AG08396 (cell line): ENCODE results near the gene CRLF3.
A peak's percentile ranks its signal among the peaks of the same experiment; 100 is the strongest.
"Not testable (repeated sequence)": the region's sequence is repeated elsewhere in the genome, so short reads cannot be mapped to it uniquely, and the experiment has no call there.

Experiments
- DNase-seq: peaks from one replicate; pipeline ENCODE4 v3.0.0; 2012; ENCODE audit warnings: low spot score, mixed read lengths

Gene CRLF3

DNA sequence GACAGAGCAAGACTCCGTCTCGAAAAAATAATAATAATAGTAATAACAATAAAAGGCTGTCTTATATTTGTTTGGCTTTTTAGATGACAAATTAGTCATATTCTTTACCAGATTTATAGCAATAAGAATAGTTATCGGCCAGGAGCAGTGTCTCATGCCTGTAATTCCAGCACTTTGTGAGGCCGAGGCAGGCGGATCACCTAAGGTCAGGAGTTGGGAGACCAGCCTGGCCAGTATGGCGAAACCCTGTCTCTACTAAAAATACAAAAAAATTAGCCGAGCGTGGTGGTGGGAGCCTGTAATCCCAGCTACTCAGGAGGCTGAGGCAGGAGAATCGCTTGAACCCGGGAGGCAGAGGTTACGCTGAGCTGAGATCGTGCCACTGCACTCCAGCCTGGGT lies 10.3 kb downstream of the CRLF3 start:
- DNase-seq: not testable (repeated sequence)

DNA sequence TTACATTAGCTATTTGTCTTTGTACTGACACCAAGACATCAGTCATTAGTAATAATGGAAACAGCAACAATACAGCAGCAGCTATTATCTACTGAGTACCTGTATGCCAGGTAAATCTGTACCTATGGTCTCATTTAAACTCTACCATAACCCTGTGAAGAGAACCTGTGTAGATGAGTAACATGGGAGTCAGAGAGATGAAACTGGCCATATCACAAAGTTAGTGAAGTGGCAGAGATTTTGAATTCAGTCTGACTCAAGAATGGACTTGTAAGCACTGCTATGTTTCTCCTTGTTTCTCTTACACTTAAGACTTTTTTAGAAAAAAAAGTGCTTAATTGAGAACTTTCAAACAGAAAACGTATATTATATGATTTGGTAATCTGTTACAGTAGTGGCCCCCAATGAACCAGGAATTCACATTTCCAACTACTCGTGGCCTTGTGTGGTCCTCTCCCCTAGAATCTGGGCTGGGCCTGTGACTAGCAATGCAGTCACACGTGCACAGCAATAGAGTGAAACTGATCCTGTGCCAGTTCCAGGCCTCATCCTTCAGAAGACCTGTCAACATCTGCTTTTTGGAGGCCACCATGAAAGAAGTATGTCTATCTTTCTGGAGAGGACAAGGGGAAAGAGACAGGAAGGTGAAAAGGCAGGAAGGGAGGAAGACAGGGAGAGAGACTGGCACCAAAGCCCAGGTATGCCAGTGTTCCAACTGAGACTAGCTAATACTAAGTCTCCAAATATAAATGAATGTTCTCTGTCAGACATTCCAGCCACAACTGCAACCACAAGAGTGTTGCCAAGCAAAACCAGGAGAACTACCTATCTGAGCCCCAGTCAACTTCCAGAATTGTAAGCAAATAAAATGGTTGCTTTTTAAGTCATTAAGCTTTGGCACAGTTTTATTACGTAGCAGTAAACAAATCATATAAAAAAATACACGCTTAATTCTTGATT lies 12.0 kb downstream of the CRLF3 start:
- DNase-seq: no peak

DNA sequence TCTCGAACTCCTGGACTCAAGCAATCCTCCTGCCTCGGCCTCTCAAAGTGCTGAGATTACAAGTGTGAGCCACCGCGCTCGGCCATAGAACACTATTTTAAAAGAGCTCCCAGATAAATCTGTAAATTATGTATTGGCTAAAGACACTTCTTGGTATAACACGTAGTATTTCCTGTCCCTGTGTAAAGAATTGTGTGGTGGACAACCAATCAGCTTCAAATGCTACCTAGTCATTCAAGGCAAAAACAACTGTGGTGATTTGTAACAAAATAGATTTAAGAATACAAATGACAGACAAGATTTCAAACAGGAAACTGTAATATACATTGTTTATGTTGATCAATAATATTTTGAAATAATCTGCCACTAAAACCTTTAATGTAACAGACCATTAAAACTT lies 14.6 kb downstream of the CRLF3 start:
- DNase-seq: no peak

- no peak for DNase-seq
Measured at GRCh38 chr17:30808785-30809286, 15.7 kb downstream of the CRLF3 start.

DNA sequence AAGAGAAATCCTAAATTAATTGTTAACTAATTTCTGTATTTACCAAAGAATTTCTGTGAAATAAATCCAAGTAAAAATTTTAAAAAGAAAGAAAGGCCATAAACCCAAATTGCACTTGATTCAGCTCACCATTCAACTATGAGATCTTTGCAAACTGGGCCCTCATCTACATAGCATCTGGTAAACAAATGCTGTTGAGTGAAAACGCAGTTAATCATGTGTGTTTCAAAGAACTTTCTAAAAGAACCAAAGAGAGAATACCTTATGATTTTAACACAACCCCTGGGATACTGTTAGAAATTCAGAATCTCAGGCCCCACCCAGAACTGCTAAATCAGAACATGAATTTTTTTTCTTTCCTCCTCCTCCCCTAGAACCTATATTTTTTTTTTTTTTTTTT lies 16.6 kb downstream of the CRLF3 start:
- no peak for DNase-seq

- no peak for DNase-seq
Measured at GRCh38 chr17:30805944-30806456, 18.5 kb downstream of the CRLF3 start.

DNA sequence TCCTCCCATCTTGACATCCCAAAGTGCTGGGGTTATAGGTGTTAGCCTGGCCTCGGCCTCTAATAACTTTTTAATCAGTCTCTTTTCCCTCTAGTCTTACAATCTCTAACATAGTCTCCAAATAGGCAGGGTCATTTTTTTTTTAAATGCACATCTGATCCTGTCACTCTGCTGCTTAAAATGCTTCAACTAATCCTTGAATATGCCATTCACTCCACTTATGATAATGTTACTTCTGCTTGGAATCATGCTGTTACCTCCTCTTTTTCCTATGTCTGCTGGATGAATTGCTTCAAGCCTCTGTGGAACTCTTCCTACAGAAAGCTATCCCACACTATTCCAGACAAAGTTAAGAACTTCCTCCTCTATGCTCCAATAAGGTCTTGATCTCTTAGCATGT lies 22.8 kb downstream of the CRLF3 start:
- no peak for DNase-seq

DNA sequence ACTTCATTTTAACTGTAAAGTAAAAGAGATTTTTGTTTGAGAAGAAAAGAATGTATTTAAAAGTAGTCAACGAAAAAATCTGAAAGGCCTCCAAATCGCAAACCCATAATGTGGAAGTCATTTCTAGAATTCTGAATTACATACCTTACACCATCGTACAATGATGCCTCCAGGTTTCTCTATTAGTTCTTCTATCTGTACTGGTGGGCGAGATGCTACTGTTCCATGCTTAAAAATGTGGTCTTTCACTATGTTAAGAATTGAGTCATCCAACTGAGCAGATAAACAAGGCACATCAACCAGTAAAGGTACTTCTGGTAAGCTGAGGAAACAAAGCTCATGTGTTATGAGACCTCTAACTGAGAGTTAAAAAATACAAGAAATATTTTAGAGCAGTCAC lies 28.5 kb downstream of the CRLF3 start:
- no peak for DNase-seq

GRCh38 chr17:30794372-30794771 lies 30.1 kb downstream of the CRLF3 start:
- no peak for DNase-seq

DNA sequence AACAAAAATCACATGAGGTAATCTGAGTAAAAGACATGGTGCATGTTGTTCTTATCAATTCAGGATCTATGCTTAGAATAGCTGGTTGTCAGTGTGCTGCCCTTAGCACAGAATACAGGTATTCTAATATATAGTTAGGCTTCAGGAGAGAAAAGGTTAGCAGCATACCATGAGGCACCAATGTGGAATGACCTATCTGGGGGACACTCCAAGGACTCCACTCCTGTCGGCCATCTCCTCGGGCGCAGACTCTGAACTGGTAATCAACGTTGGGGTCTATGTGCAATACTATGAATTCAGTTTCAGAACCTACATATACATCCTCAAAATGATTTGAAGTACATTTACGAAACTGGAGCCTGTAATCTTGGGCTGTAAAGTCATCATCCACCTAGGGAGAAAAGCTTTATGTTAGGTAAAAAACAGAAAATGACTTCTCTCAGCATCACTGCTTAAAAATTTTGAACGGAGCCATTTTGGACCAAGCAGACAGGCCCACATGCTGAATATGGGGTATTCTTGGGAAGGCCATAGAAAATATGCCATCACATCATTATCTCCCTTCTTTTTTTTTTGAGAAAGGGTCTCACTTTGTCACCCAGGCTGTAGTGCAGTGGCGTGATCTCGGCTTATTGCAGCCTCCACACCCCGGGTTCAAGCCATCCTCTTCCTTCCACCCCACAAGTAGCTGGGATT lies 31.1 kb downstream of the CRLF3 start:
- no peak for DNase-seq

DNA sequence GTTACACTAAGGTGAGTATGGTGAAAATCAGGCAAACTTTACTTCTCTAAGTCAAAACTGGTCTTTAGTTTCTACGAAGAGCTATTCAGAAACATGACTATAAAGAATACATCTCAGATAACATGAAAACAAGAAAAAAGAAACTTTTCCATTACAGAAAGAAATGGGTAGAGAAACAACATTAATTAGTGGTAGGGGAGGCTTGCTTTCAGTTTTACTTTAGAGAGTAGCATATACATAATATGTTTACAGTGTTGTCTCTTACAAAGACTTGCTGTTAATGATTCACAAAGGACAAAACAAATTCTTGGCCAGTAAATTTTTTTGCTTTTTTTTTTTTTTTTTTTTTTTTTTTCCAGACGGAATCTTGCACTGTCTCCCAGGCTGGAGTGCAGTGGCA lies 34.2 kb downstream of the CRLF3 start:
- DNase-seq: no peak

DNA sequence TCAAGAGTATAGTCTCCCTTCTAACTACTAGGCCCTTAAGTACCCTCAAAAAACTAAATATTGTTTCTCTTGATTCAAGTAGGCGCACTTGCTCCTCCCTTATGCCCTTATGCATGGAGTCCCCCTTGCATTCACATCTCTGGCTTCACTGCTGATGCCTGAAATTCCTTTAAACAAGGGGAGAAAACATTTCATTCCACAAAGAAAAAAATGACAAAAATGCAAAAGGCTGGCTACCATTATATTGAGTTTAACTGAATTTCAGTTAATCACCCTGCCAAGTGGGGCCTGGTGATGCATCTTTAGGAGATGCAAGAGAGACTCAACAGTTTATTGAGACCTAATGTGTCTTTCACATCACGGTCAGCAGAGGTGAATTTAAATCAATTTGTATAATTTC lies 35.6 kb downstream of the CRLF3 start:
- peak; percentile 25 for DNase-seq

GRCh38 chr17:30782206-30782605 lies 42.3 kb downstream of the CRLF3 start:
- DNase-seq: no peak

DNA sequence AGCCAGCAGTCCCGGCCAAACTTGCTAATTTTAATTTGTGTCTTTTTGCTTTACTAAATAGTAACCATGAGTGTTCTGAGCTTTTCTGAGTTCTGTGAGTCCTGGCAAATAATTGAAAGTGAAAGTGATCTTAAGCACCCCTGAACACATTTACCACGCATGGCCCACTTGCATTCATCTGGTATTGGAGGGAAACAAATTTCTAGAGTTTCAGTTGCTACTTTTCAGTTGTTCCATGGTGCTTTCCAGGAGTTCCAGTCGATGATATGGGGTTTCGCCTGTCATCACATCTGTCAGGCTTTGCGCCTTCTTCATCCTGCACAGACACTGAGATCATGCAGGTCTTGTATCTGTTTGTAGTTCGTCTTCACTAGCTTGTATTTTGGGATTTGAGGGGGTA lies 44.1 kb downstream of the CRLF3 start:
- DNase-seq: no peak

DNA sequence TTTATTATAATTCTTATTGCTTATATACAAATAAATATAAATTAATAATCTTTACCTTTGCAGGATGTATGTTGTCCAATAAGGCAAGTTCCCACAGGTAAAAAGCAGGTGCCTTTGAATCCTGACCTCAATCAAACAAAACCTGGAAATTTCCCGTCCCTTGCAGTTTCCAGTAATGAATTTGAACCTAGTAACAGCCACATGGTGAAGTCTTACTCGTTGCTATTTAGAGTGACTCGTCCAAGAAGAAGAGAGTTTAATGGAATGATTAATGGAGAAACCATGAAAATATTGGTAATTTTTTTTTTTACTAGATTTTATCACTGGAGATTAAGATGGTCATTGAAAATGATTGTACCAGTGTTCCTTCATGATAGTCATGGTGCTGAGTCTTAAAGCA lies 55.7 kb downstream of the CRLF3 start:
- DNase-seq: not testable (repeated sequence)

GRCh38 chr17:30767641-30768404 lies 56.7 kb downstream of the CRLF3 start:
- DNase-seq: not testable (repeated sequence)

DNA sequence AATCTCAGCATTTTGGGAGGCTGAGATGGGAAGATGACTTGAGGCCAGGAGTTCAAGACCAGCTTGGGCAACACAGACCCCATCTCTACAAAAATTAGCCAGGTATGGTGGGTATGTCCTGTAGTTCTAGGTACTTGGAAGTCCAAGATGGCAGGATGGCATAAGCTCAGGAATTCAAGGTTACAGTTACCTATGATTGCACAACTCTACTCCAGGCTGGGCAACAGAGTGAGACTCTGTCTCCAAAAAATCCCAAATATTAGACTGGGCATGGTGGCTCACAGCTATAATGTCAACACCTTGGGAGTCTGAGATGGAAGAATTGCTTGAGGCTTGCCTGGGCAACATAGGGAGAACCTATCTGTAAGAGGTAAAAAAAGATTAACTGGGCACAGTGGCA lies 63.4 kb downstream of the CRLF3 start:
- no peak for DNase-seq

DNA sequence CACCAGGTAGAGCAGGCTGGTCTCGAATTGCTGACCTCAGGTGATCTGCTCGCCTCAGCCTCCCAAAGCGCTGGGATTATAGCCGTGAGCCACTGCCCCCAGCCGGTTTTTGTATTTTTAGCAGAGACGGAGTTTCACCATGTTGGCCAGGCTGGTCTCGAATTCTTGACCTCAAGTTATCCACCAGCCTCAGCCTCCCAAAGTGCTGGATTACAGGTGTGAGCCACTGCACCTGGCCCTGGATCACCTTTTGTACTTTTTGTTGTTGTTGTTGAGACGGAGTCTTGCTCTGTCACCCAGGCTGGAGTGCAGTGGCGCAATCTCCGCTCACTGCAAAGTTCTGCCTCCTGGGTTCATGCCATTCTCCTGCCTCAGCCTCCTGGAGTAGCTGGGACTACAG lies 71.2 kb downstream of the CRLF3 start:
- not testable (repeated sequence) for DNase-seq

DNA sequence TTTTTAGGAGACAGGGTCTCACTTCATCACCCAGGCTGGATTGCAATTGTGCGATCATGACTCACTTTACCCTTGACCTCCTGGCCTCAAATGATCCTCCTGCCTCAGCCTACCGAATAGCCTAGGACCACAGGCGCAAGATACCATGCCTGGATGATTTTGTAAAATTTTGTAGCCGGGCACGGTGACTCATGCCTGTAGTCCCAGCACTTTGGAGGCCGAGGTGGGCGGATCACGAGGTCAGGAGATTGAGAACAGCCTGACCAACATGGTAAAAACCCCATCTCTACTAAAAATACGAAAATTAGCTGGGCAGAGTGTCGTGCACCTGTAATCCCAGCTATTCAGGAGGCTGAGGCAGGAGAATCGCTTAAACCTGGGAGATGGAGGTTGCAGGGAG lies 73.5 kb downstream of the CRLF3 start:
- DNase-seq: not testable (repeated sequence)

DNA sequence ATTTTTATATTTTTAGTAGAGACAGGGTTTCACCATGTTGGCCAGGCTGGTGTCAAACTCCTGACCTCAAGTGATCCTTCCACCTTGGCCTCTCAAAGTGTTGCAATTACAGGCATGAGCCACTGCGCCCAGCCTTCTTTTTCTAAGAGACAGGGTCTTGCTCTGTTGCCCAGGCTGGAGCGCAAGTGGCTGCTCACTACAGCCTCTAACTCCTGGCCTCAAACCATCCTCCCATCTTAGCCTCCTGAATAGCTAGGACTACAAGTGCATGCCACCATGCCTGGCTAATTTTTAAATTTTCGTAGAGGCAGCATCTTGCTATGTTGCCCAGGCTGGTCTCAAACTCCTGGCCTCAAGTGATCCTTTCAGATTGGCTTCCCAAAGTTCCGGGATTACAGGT lies 76.9 kb downstream of the CRLF3 start:
- DNase-seq: not testable (repeated sequence)

DNA sequence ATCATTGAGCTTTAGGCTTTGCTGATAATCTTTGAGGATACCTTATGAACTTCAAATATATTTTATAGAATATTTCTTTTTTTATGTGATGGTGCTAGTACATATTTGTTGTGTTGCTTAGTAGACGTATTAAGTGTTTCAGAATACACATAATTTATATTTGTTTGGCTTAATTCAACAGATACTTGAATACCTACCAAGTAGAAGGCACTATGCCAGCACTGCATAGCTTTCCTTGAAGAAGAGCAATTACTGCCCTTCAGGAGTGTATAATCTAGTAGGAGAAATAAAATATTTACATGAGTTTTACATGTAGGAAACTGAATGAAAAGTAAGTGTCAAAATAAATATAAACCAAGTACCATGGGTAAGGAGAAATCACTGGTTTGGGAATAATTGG lies 81.8 kb downstream of the CRLF3 start:
- not testable (repeated sequence) for DNase-seq

DNA sequence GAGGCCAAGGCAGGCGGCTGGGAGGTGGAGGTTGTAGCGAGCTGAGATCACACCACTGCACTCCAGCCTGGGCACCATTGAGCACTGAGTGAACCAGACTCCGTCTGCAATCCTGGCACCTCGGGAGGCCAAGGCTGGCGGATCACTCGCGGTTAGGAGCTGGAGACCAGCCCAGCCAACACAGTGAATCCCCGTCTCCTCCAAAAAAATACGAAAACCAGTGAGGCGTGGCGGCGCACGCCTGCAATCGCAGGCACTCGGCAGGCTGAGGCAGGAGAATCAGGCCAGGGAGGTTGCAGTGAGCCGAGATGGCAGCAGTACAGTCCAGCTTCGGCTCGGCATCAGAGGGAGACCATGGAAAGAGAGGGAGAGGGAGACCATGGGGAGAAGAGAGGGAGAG lies 88.1 kb downstream of the CRLF3 start:
- not testable (repeated sequence) for DNase-seq
